GM12878 (cell line): ENCODE data around the gene ITPR2. TPM values are rescaled to one million over a fixed set of nuclear protein-coding genes. Genes with fewer than 3 reads are reported as not detected.

ENCODE experiments used
- ATAC-seq: fragments of 200-7000 bp; cut with Tn5 transposase; 3 replicates; pipeline ENCODE4 v1.9.1; 2020; ENCODE audit warnings: mild to moderate bottlenecking, moderate library complexity
- BruUV-seq: library from RNA; stranded (reverse); fragments of 400-500 nt; replicated peaks from 2 replicates; lab custom pipeline; 2021; lab: Mats Ljungman, UMichigan
- CTCF ChIA-PET: fragments of 300-600 bp; sonication (Branson Sonifier 250); formaldehyde crosslinking; extraction: SDS; loops from one replicate; lab custom pipeline; 2021; ENCODE audit warnings: inconsistent platforms; lab: Yijun Ruan, JAX
- POLR2A ChIA-PET: fragments of 350-600 bp; formaldehyde crosslinking; extraction: SDS; loops from one replicate; lab custom pipeline; 2021; ENCODE audit warnings: inconsistent platforms; lab: Charles Lee
- RAD21 ChIA-PET: fragments of 300-600 bp; sonication (Branson Sonifier 250); formaldehyde crosslinking; loops from one replicate; lab custom pipeline; 2023; ENCODE audit warnings: antibody characterized with exemption; ENCODE audit not compliant: unreplicated experiment; lab: Charles Lee
- SMC1A ChIA-PET: fragments of 300-600 bp; sonication (Branson Sonifier 250); formaldehyde crosslinking; loops from one replicate; lab custom pipeline; 2023; ENCODE audit not compliant: unreplicated experiment, uncharacterized antibody; lab: Charles Lee
- DNase-seq: peaks from one replicate; pipeline ENCODE4 v3.0.0-alpha.2; 2011; ENCODE audit warnings: low read depth, low spot score
- FAIRE-seq: peaks from 3 replicates; lab custom pipeline; 2011; peaks lifted over from hg19 to GRCh38; lab: Jason Lieb, UNC
- H2AFZ ChIP-seq: 2 replicates; pipeline ENCODE4 v1.6.0; 2011; ENCODE audit warnings: low read depth, low read length, control low read depth; ENCODE audit not compliant: control insufficient read depth
- H3K27ac ChIP-seq: 2 replicates; pipeline ENCODE4 v1.5.1; 2011; ENCODE audit warnings: control low read depth; ENCODE audit not compliant: control insufficient read depth, insufficient read depth
- H3K27me3 ChIP-seq, 2 experiments: replicated peaks in 1 of 2; 2 replicates each; pipeline versions ENCODE4 v1.6.0 to v1.6.1; 2011; ENCODE audit warnings: low read length in 1 of 2; ENCODE audit not compliant: control insufficient read depth in 2 of 2, insufficient read depth in 2 of 2
- H3K36me3 ChIP-seq, 2 experiments: 2 replicates each; pipeline ENCODE4 v1.5.1; 2011; ENCODE audit warnings: low read length in 1 of 2; ENCODE audit not compliant: control insufficient read depth in 2 of 2, insufficient read depth in 2 of 2
- H3K4me1 ChIP-seq: 2 replicates; pipeline ENCODE4 v1.6.1; 2011; ENCODE audit warnings: mild to moderate bottlenecking, low read length, moderate library complexity, mixed read lengths; ENCODE audit not compliant: control insufficient read depth, insufficient read depth
- H3K4me2 ChIP-seq: 2 replicates; pipeline ENCODE4 v1.6.0; 2011; ENCODE audit warnings: control low read depth; ENCODE audit not compliant: control insufficient read depth, insufficient read depth
- H3K4me3 ChIP-seq: fragments of 200-600 bp; sonication (generic); 2 replicates; pipeline ENCODE4 v1.5.1; 2016
- H3K79me2 ChIP-seq: 2 replicates; pipeline ENCODE4 v1.6.0; 2011; ENCODE audit warnings: low read length; ENCODE audit not compliant: control insufficient read depth, insufficient read depth
- H3K9ac ChIP-seq: 2 replicates; pipeline ENCODE4 v1.8.0; 2011; ENCODE audit warnings: low read length, control low read depth, mixed read lengths; ENCODE audit not compliant: control insufficient read depth, insufficient read depth
- H3K9me3 ChIP-seq: replicated peaks from 3 replicates; pipeline ENCODE4 v1.5.1; 2011; ENCODE audit warnings: mild to moderate bottlenecking, low read length; ENCODE audit not compliant: control insufficient read depth, insufficient read depth
- H4K20me1 ChIP-seq: 2 replicates; pipeline ENCODE4 v1.6.0; 2011; ENCODE audit not compliant: control insufficient read depth, insufficient read depth
- ATF2 ChIP-seq: IDR thresholded peaks from 2 replicates; pipeline ENCODE4 v1.6.1; 2012; ENCODE audit warnings: low read length, inconsistent platforms
- EGR1 ChIP-seq, 2 experiments: IDR thresholded peaks; 1 replicate in 1 of 2; 2 replicates in 1 of 2; pipeline ENCODE4 v1.6.1; 2011 to 2012; ENCODE audit warnings: low read depth in 2 of 2, low read length in 2 of 2, borderline replicate concordance in 1 of 2, mild to moderate bottlenecking in 1 of 2, moderate library complexity in 1 of 2
- EP300 ChIP-seq, 2 experiments: fragments of 150-350 bp in 1 of 2; IDR thresholded peaks; 2 replicates each; pipeline ENCODE4 v1.6.1; 2011 to 2012; ENCODE audit warnings: low read depth in 2 of 2, low read length in 2 of 2, borderline replicate concordance in 1 of 2, improper control_type of control experiment in 1 of 2, inconsistent platforms in 1 of 2; ENCODE audit not compliant: control insufficient read depth in 1 of 2
- IKZF1 ChIP-seq: fragments of 450-650 bp; conservative IDR thresholded peaks from 2 replicates; pipeline ENCODE4 v1.6.1; 2017; ENCODE audit warnings: antibody characterized with exemption, mild to moderate bottlenecking
- JUNB ChIP-seq: IDR thresholded peaks from 2 replicates; pipeline ENCODE4 v1.6.1; 2016; ENCODE audit warnings: antibody characterized with exemption, mild to moderate bottlenecking
- NR2C2 ChIP-seq: IDR thresholded peaks from 2 replicates; pipeline ENCODE4 v1.6.1; 2011; ENCODE audit warnings: borderline replicate concordance, low read depth; ENCODE audit not compliant: control insufficient read depth, insufficient read length
- POLR2A ChIP-seq: IDR thresholded peaks from 2 replicates; pipeline ENCODE4 v1.6.1; 2011; ENCODE audit warnings: low read depth, mild to moderate bottlenecking, low read length
- POU2F2 ChIP-seq: IDR thresholded peaks from 3 replicates; pipeline ENCODE4 v1.6.1; 2011; ENCODE audit warnings: low read depth, mild to moderate bottlenecking, low read length, borderline replicate concordance
- RAD51 ChIP-seq: fragments of 450-650 bp; IDR thresholded peaks from 2 replicates; pipeline ENCODE4 v1.6.1; 2016; ENCODE audit warnings: moderate library complexity, mild to moderate bottlenecking, inconsistent platforms
- SMARCA5 ChIP-seq: fragments of 450-650 bp; IDR thresholded peaks from 2 replicates; pipeline ENCODE4 v1.6.1; 2017; ENCODE audit warnings: mild to moderate bottlenecking
- SUPT20H ChIP-seq: IDR thresholded peaks from 2 replicates; pipeline ENCODE4 v1.6.1; 2011; ENCODE audit warnings: low read depth, mild to moderate bottlenecking, low read length, moderate library complexity, borderline replicate concordance; ENCODE audit not compliant: control insufficient read depth
- SUZ12 ChIP-seq: fragments of 200-600 bp; sonication (generic); IDR thresholded peaks from one replicate; pipeline ENCODE4 v1.6.1; 2018; ENCODE audit warnings: antibody characterized with exemption, mild to moderate bottlenecking; ENCODE audit not compliant: unreplicated experiment
- TAF1 ChIP-seq: IDR thresholded peaks from 2 replicates; pipeline ENCODE4 v1.6.1; 2011; ENCODE audit warnings: mild to moderate bottlenecking, low read depth, low read length, borderline replicate concordance
- ZNF622 ChIP-seq: fragments of 450-650 bp; IDR thresholded peaks from 2 replicates; pipeline ENCODE4 v1.6.1; 2017; ENCODE audit warnings: mild to moderate bottlenecking, inconsistent platforms
- WGBS: methylation state at CpG from one replicate; pipeline ENCODE4 v1.1.6; 2016; ENCODE audit warnings: low lambda C conversion rate; ENCODE audit not compliant: insufficient replicate concordance, insufficient coverage; ENCODE audit errors: missing lambda C conversion rate; 5-methylcytosine and 5-hydroxymethylcytosine counted together
- in situ Hi-C: fragments of 300-500 bp; cut with MboI; formaldehyde crosslinking; loops from 9 replicates; pipeline ENCODE4 v1.14.3; 2018; ENCODE audit warnings: mixed read lengths
- intact Hi-C: fragments of 100-400 bp; cut with micrococcal nuclease; formaldehyde crosslinking; loops from one replicate; pipeline ENCODE4 v1.14.2; 2022; ENCODE audit not compliant: unreplicated experiment
- polyA plus RNA-seq, 11 experiments: library from polyadenylated mRNA; depleted of rRNA in 4 of 11; unstranded in 6 of 11; stranded (reverse) in 5 of 11; fragments of >200 nt; fragmentation: Nextera tagmentation in 4 of 11; fragmentation: Illumina TruSeq in 1 of 11; extraction: Ambion mirVana in 4 of 11; extraction: Trizol in 1 of 11; gene quantifications; 1 replicate in 1 of 11; 2 replicates in 10 of 11; pipeline versions ENCODE4 v1.2.1 to v1.2.3, GENCODE V29; 2011 to 2016; ENCODE audit warnings: inconsistent platforms in 2 of 11, missing spikeins in 2 of 11, low read depth in 1 of 11
- total RNA-seq, 4 experiments: library from RNA; depleted of rRNA in 3 of 4; stranded (reverse); fragments of >200 nt in 3 of 4; fragmentation: Illumina TruSeq in 1 of 4; extraction: Trizol in 1 of 4; gene quantifications; 2 replicates each; pipeline versions ENCODE4 v1.2.1 to v1.2.3, GENCODE V29; 2013 to 2021
- TF ChIP-seq, protein P1 (sequence below): fragments of 450-650 bp; IDR thresholded peaks from 2 replicates; pipeline ENCODE4 v1.6.1; 2017; ENCODE audit warnings: borderline replicate concordance
- TF ChIP-seq, protein P2 (sequence below): fragments of 450-650 bp; IDR thresholded peaks from 2 replicates; pipeline ENCODE4 v1.6.1; 2018; ENCODE audit warnings: borderline replicate concordance, mild to moderate bottlenecking; ENCODE audit not compliant: partially characterized antibody

ITPR2 gene
- total and polyA plus RNA-seq, 10 of the 15 experiments (the other 5 are each of a cell fraction or from before 2014, with no cell fraction given) = 7.5 to 76.2 (median 47.1) TPM

- Histone ChIP-seq H3K4me3 (no peak overlapping the region), H3K9ac (no peak overlapping the region), H3K36me3 (peaks cover 3 to 6% of the 10 kb centered on the region in 2 experiments; a peak in 2 of 4 replicates), H3K4me1 (peaks cover 32% of the 10 kb centered on the region), H3K27me3 (no peaks in the 10 kb centered on the region), H4K20me1 (no peaks in the 10 kb centered on the region), H3K27ac (no peak overlapping the region), H3K4me2 (no peak overlapping the region), H3K79me2 (peaks cover 8% of the 10 kb centered on the region), H3K9me3 (peaks cover 6% of the 10 kb centered on the region; the same call in 2 of the 3 replicates), H2AFZ (no peak overlapping the region)
- FAIRE-seq = no peak
- TF ChIP-seq POU2F2 = no peak
- no peak for TF ChIP-seq ATF2
- no peak for TF ChIP-seq TAF1
- TF ChIP-seq, protein P1, sequence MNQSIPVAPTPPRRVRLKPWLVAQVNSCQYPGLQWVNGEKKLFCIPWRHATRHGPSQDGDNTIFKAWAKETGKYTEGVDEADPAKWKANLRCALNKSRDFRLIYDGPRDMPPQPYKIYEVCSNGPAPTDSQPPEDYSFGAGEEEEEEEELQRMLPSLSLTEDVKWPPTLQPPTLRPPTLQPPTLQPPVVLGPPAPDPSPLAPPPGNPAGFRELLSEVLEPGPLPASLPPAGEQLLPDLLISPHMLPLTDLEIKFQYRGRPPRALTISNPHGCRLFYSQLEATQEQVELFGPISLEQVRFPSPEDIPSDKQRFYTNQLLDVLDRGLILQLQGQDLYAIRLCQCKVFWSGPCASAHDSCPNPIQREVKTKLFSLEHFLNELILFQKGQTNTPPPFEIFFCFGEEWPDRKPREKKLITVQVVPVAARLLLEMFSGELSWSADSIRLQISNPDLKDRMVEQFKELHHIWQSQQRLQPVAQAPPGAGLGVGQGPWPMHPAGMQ = no peak
- TF ChIP-seq SUZ12 = no peak
- TF ChIP-seq, protein P2, sequence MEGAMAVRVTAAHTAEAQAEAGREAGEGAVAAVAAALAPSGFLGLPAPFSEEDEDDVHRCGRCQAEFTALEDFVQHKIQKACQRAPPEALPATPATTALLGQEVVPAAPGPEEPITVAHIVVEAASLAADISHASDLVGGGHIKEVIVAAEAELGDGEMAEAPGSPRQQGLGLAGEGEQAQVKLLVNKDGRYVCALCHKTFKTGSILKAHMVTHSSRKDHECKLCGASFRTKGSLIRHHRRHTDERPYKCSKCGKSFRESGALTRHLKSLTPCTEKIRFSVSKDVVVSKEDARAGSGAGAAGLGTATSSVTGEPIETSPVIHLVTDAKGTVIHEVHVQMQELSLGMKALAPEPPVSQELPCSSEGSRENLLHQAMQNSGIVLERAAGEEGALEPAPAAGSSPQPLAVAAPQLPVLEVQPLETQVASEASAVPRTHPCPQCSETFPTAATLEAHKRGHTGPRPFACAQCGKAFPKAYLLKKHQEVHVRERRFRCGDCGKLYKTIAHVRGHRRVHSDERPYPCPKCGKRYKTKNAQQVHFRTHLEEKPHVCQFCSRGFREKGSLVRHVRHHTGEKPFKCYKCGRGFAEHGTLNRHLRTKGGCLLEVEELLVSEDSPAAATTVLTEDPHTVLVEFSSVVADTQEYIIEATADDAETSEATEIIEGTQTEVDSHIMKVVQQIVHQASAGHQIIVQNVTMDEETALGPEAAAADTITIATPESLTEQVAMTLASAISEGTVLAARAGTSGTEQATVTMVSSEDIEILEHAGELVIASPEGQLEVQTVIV = no peak
- no peak for TF ChIP-seq ZNF622
- no peak for TF ChIP-seq EP300 (IDR thresholded peaks at IDR 0.05; ENCODE audit: borderline replicate concordance in 1 of 2, control insufficient read depth in 1 of 2, low read depth in 2 of 2, low read length in 2 of 2)
- no peak for TF ChIP-seq NR2C2
- no peak for TF ChIP-seq SMARCA5
- TF ChIP-seq SUPT20H = no peak
- no peak for TF ChIP-seq JUNB
- TF ChIP-seq IKZF1 = no peak
- TF ChIP-seq EGR1 (IDR thresholded peaks at IDR 0.05; ENCODE audit: borderline replicate concordance in 1 of 2, low read depth in 2 of 2, low read length in 2 of 2) = no peak
- no peak for TF ChIP-seq POLR2A
- TF ChIP-seq RAD51 = no peak
- BruUV-seq = no TSS peak
- POLR2A ChIA-PET = interaction anchor here (0.8 kb wide), 1 partner anchor 15 kb away, joined by 3 read pairs; no protein-coding TSS in a partner anchor
- DNase-seq = no peak
- WGBS = 99% methylated on average over 4 of the region's 4 CpGs
- no peak for ATAC-seq
- CTCF ChIA-PET = no interaction called here
- SMC1A ChIA-PET = interaction anchor here (3.2 kb wide), 1 partner anchor 19 kb away, joined by 26 read pairs; no protein-coding TSS in a partner anchor
- in situ Hi-C loops = no loop called here
- RAD21 ChIA-PET = no interaction called here
- intact Hi-C loops = no loop called here
Measured at GRCh38 chr12:26771861-26772260, 61.1 kb downstream of the ITPR2 start.
